GM19043 (cell line): ENCODE results near the gene PXDN.
"Not testable (repeated sequence)": the region's sequence is repeated elsewhere in the genome, so short reads cannot be mapped to it uniquely, and the experiment has no call there.

Source experiments
- ATAC-seq: cut with Tn5 transposase; IDR thresholded peaks from one replicate; pipeline ENCODE4 v1.9.1; 2021; ENCODE audit warnings: low read depth; ENCODE audit not compliant: unreplicated experiment

PXDN gene

DNA sequence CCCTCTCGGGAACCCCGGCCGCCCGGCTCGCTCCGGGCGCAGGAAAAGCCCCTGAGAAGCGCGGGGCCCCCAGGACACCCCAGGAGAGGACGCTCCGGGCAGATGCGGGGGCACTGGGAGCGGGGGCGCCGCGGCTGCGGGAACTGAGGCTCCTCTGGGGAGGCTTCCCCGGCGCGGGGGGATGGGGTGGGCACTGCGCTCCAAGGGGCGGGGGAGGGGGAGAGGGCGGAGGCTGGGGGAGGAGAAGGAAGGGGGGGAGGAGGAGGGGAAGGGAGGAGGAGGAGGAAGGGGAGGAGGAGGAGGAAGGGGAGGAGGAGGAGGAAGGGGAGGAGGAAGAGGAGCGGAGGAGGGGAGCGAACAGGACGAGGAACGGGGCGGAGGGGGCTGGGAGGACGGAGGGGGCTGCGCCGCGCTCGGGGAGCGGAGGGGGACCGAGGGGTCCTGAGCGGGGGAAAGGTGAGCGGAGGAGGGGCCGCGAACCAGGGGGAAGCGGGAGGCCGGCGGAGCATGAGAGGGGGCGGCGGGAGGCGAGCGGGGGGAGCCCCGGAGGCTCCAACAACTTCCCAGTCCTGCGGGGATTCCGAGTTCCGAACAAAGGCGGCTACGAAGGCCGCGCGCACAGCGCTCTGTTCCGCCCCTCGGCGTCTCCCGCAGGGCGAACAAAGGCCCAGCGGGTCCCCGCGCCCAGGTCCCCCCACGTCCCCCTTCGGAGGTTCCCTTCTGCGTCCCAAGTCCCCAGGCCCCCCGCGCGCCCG, 742 bp downstream of the PXDN start:
- no peak for ATAC-seq

- no peak for ATAC-seq
These were observed 1.5 kb downstream of the PXDN start for GRCh38 chr2:1742681-1743395.

GRCh38 chr2:1742301-1742680, 2.0 kb downstream of the PXDN start:
- ATAC-seq, result no peak

DNA sequence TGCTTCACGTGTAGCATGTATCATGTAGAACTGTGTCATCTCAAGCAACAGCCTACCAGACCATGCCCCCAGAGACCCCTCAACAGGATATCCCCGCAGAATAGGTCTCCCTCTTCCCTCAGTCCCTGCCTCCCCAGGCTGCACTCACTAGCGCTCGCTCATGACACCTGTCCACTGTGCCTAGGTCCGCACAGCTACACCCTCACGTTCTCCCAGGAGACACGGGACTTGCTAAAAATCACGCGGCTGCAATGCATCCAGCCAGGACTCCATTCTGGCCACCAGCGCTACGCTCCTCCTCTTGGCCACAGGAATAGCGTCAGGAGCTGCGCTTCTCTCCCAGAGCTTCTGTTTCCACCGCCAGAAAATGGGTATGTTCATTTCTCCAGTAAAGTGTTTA, 2.5 kb downstream of the PXDN start:
- no peak for ATAC-seq

- no peak for ATAC-seq
These were observed 3.4 kb downstream of the PXDN start for GRCh38 chr2:1740716-1741589.

DNA sequence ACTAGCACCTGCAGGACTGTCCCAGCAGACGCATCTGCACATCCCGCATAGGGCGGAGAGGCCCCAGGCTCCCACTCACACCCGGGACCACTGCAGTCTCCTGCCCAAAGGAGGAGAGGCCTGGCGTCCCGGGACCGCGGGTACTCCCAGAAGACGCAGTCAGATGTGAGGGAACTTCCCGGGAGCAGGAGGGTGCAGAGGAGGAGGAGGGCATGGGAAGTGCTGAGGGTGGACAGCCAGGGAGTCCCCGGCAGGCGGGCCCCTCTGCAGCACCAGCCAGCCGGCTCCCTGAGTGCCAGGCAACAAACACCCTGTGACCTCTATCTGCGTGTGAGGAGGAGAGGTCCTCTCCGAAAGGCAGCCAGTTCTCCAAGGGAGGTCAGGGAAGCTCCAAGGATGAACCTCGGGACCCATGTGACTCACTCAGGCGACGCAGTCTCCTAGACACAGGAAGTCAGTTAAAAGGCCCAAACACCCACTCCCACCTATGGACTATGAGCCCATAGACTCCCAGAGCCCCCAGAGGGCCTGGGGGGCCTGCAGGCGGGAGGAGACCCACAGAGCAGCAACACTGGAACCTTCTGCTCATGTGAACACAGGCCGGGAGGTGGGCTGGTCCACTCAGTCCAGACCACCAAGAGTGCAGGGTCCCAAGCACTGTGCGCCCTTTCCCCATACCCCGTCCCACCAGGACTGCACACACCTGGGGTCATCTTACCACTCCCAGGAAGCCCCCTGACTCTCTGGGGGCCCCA, 4.2 kb downstream of the PXDN start:
- ATAC-seq, result no peak

DNA sequence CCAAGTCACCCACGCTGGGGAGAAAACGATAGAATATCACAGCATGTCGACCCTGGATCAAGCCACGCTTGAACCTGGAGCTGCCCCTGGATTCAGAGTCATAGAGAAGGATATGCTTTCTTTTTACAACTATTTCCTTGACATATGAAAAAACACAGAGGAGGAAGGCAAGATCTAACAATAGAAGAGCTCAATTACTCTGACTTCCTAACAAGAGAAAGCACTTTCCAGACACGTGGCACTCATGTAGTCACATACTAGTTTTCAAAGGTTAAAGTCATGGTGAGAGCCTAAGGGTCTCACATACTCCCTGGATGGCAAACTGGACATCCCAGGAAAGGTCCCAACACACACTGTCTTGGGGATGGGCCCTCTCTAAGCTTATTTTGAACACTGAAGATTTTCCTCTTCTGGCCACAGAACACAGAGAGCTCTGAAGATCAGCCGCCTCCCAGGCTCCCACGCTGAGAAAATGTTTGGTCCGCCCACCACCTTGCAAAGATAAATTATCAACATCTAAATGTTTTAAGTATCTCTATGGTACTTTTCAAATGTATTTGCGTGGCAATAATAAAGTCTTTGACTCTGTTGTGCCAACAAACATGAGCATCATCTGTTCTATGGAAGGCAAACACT, 4.9 kb downstream of the PXDN start:
- ATAC-seq, result no peak

DNA sequence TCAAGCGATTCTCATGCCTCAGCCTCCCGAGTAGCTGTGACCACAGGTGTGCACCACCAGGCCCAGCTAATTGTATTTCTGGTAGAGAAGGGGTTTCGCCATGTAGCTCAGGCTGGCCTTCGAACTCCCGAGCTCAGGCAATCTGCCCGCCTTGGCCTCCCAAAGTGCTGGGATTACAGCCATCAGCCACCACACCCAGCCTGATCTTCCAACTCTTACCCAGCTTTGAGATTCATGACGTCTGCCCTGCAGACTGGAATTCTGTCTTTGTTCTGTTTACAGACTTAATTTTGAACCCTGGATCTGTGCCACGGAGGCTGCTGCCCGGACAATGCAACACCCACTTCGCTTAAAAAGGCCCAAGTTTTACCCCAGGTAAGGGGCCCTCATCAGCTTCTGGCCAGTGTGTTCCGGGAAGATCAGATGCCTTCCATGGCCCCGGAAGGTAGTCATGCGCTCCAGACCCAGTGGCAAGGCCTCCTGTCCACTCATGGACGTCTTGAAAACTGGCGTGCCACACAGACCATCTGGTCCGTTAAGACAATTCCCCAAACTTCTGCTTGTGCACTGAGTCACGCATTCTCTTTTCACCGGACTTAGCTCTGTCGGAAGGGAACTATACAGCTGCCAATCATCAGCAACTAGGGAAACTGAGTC, 5.5 kb downstream of the PXDN start:
- ATAC-seq, result no peak

DNA sequence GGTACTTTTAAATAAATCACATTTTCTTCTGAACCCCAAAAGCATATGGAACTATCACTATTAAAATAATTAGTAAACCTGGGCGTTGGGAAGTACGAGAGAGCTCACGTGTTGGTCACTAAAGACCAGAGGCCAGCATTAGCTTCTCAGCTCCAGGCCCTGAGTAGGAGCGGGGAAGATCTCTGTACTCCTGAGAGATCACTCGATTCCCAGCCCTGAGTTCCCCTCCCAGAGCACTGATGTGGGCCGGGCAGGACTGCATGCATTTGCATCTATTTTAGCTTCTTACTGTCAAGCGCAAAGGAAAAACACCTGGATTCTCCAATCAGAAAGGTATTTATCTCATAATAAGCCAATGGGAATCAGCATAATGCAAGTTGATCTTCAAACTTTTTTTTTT, 6.2 kb downstream of the PXDN start:
- ATAC-seq, result no peak

DNA sequence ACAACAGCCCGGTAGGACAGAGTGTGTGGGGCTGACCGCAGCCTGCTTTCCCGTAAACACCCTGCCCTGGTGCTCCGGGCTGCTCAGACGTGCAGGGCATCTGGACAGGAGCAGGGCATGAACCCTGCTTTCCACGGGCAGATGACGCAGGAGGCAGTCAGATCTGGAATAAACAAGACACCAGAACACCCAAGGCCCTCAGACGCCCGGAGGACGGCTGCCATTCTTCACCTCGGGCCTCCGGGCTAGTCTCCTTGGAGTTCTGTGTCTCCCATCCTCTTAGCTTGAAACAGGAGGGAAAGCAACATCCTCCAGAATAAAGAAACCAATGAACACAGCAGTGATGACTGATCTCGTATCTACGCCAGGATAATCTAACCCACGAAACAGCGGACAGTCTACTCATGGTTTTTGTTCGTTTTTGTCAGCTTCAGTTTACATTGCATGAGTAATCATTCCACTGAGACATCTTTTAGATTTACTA, 7.3 kb downstream of the PXDN start:
- ATAC-seq, result no peak

- ATAC-seq, result no peak
These were observed 8.3 kb downstream of the PXDN start for GRCh38 chr2:1736045-1736444.

GRCh38 chr2:1733298-1733697, 11.0 kb downstream of the PXDN start:
- not testable (repeated sequence) for ATAC-seq

GRCh38 chr2:1731963-1732768, 12.1 kb downstream of the PXDN start:
- ATAC-seq, result no peak

- ATAC-seq, result no peak
These were observed 12.8 kb downstream of the PXDN start for GRCh38 chr2:1731447-1731962.

DNA sequence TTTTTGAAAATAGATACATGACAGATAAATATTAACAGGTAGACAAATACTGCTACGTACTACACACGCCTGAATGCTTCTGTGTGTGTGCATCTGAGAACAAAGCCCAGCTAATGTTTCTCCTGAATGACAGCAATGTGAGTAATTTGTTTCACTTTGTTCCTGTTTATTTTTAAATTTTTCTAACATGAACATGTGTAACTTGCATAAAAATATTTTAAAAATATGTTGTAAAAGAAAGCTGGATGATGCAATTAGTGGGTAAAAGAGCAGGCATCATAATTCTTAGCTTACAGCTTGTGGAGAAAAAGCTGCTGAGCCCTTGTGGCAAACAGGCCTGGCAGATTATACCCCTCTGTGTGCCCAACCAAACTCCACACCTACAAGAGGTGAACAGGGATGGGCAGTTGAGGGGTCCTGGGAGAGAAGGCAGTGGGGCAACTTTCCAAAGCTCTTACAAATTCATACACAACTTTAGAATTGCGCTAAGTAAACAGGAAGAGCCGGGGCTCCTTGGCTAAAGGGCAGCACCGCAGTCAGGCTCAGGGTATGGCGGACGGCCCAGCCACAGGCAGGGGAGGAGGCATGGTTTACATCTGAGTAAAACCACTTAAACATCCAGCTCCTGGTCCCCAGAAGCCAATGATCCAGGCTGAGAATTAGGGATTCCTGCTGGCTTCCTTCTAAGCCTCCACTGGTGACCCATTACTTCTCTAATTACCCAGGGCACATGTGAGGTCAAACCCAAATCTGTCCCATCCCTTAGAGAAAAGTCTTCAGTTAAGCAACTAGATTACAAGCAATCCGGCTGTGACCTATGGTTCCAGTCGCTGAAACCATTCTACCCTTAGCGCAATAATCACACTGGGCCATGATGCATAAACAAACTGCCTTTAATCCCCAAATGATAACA, 14.0 kb downstream of the PXDN start:
- ATAC-seq, result no peak

DNA sequence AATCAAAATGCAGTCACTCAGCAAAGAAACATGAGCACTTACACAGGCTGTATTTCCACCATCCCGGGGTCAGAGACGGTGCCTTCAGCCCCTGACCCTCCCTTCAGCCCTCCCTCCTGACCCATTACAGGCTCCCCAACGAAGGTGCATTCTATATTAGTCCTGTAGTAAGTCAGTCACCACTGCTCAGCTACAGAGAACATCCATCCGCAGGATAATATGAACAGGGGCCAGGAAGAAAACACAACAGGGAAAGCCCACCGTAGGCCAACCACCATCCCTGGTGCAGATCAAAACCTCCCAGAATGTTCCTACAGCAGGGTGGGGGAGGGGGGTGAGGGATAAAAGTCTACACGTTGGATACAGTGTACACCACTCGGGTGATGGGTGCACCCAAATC, 15.1 kb downstream of the PXDN start:
- no peak for ATAC-seq

- ATAC-seq, result no peak
These were observed 15.5 kb downstream of the PXDN start for GRCh38 chr2:1728821-1729220.
